Ovary (tissue), 9 donors: ENCODE measurements around the gene LYST. TPM values are rescaled to one million over a fixed set of nuclear protein-coding genes. Genes with fewer than 3 reads are reported as not detected.
A peak's percentile ranks its signal among the peaks of the same experiment; 100 is the strongest.

ENCODE experiments used
- DNase-seq, 5 donors: peaks; one replicate each; pipeline ENCODE4 v3.0.0-alpha.2; 2019 to 2020
- H3K27ac ChIP-seq, 2 donors: fragments of 200-600 bp; one replicate each; pipeline versions ENCODE4 v1.5.1 to v1.8.0; 2019 to 2022
- H3K27me3 ChIP-seq: fragments of 200-600 bp; one replicate; pipeline ENCODE4 v1.8.0; 2022
- H3K36me3 ChIP-seq: fragments of 200-600 bp; sonication (generic); one replicate; pipeline ENCODE4 v1.5.1; 2019
- H3K4me1 ChIP-seq: one replicate; pipeline ENCODE4 v1.8.1; 2013; ENCODE audit warnings: mild to moderate bottlenecking, moderate library complexity; ENCODE audit not compliant: insufficient read depth
- H3K4me3 ChIP-seq: fragments of 200-600 bp; sonication (generic); one replicate; pipeline ENCODE4 v1.5.1; 2017
- H3K9me3 ChIP-seq, 2 donors: fragments of 200-600 bp in 1 of 2; sonication (generic) in 1 of 2; one replicate each; pipeline versions ENCODE4 v1.5.1 to v1.8.1; 2013 to 2019; ENCODE audit warnings: mild to moderate bottlenecking in 1 of 2, moderate library complexity in 1 of 2
- CTCF ChIP-seq, 3 donors: fragments of 450-650 bp in 2 of 3; fragments of 200-600 bp in 1 of 3; IDR thresholded peaks; one replicate each; pipeline versions ENCODE4 v1.5.1 to v1.8.0; 2016 to 2022; ENCODE audit warnings: antibody characterized with exemption in 3 of 3, mild to moderate bottlenecking in 1 of 3
- EP300 ChIP-seq: sonication (generic); formaldehyde crosslinking; IDR thresholded peaks from one replicate; pipeline ENCODE4 v1.6.1; 2017; ENCODE audit warnings: antibody characterized with exemption
- POLR2A ChIP-seq: fragments of 450-650 bp; IDR thresholded peaks from one replicate; pipeline ENCODE4 v1.6.1; 2017; ENCODE audit warnings: antibody characterized with exemption, mild to moderate bottlenecking, moderate library complexity
- WGBS, 3 donors: extraction: QIAGEN DNeasy Blood & Tissue Kit in 1 of 3; methylation state at CpG; one replicate each; pipeline versions ENCODE4 v1.1.5 to v1.1.7; 2013 to 2017; 5-methylcytosine and 5-hydroxymethylcytosine counted together
- intact Hi-C, 4 donors: fragments of 100-400 bp; cut with DNase I; formaldehyde crosslinking; loops; one replicate each; pipeline versions ENCODE4 v1.11.0 to v1.15.1; 2022 to 2023
- polyA plus RNA-seq, 2 donors: library from polyadenylated mRNA; stranded (reverse); fragments of 200-250 nt in 1 of 2; fragments of 350-450 nt in 1 of 2; fragmentation: Illumina TruSeq in 1 of 2; extraction: RNeasy Lipid Tissue Mini Kit (QIAGEN cat#74804) in 1 of 2; gene quantifications; one replicate each; pipeline ENCODE4 v1.2.3, GENCODE V29; 2013 to 2014
- total RNA-seq, 7 donors: library from RNA; depleted of rRNA in 2 of 7; stranded (reverse); fragments of >200 nt in 2 of 7; fragmentation: NEBNext Ultra II Directional in 3 of 7; extraction: Animal tissue kit (Norgen Biotek cat#: 25700) in 3 of 7; gene quantifications; one replicate each; pipeline versions ENCODE4 v1.1.0 to v1.2.4, GENCODE V29; 2016 to 2023
- donor health status: DM: no; HTN: no; CAD: no; lungs with moderate emphysema.
- donor health status: DM: no; HTN: no; CAD: no.
- donor health status: Bipolar disorder and iron deficiency.
- donor health status: DM: yes; HTN: yes; CAD: no.
- donor health status: DM: no; HTN: no; CAD: no.
- donor health status: DM: yes; HTN: yes; CAD: no.

LYST gene
- total and polyA plus RNA-seq, 9 donors = 6.8 to 29.2 (median 21.7) TPM

DNA sequence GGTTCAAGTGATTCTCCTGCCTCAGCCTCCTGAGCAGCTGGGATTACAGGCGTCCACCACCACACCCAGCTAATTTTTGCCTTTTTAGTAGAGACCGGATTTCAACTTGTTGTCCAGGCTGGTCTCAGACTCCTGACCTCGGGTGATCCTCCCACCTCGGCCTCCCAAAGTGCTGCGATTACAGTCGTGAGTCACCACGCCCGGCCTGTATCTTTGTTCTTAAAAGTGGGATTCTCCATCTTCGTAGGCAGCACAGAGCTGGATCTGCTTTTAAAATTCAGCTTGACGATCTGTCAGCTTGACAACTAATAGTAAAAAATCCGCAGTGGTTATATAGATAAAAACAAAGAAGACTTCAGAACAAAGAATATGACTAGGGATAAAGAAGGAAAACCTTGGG lies 214.3 kb downstream of the LYST start:
- H3K9me3 ChIP-seq = no peaks in the 10 kb centered on the region
- intact Hi-C loops = no loop called here
- TF ChIP-seq EP300 (no peak), CTCF (IDR thresholded peaks at IDR 0.05) (no peak), POLR2A (no peak)
- no peak overlapping the region for H3K4me3 ChIP-seq
- no peak overlapping the region for H3K27ac ChIP-seq
- H3K4me1 ChIP-seq = peaks cover 3% of the 10 kb centered on the region
- DNase-seq = no peak
- H3K27me3 ChIP-seq = no peaks in the 10 kb centered on the region
- 90 to 94% (median 91%) methylated on average over 11 of the region's 11 CpGs for WGBS, 3 donors
- H3K36me3 ChIP-seq = no peaks in the 10 kb centered on the region

- DNase-seq = no peak
- no peaks in the 10 kb centered on the region for H3K36me3 ChIP-seq
- peaks cover 3% of the 10 kb centered on the region for H3K4me1 ChIP-seq
- peak overlapping the region; percentile 90 to 92 for H3K27ac ChIP-seq
- no peaks in the 10 kb centered on the region for H3K27me3 ChIP-seq
- H3K4me3 ChIP-seq = peak overlapping the region; percentile 41
- no peaks in the 10 kb centered on the region for H3K9me3 ChIP-seq
- TF ChIP-seq CTCF (IDR thresholded peaks at IDR 0.05) (no peak), POLR2A (no peak), EP300 (no peak)
- WGBS, 3 donors = 48 to 51% (median 50%) methylated on average over 10 of the region's 10 CpGs
- intact Hi-C loops = no loop called here
Observed at GRCh38 chr1:235651170-235651806, 215.4 kb downstream of the LYST start.

DNA sequence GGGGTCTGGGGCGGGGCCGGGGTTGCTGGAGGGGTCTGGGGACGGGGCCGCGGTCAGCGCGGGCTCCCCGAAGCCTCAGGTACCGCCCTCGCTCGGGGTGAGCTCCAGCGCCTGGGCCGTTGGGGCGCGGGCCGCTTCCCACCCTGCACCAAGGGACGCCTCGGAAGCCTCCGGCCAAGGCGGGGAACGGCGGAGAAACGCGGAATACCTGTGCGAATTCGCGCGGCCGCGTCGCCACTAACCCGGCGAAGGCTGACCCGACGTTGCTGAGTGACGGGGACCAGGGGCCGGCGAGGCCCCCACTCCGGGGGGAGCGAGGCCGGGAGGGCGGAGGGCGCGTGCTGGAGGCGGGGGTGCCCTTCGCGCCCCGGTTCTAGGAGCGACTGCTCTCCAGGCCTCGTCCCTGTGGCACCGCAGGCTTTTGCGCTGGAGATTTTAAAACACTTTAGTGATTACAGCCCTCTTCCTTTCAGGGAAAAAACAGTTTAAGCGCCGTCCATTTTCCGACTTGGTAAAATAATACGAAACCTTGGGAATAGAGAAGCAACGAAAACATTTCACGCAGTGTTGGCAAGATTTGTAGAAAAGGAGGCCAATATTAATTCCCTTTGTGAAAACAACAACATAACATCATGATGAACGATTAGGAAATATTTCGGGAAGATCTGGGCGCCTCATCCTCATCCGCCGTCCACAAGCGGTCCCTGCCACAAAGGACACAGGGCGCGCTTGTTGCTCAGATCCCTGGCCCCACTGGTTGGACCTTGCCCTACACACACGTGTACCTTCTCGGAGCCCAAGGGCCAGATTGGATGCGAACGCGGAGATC lies 216.2 kb downstream of the LYST start:
- intact Hi-C loops = no loop called here
- peak overlapping the region; percentile 41 for H3K4me3 ChIP-seq
- peak overlapping the region; percentile 90 to 92 for H3K27ac ChIP-seq
- H3K27me3 ChIP-seq = no peaks in the 10 kb centered on the region
- TF ChIP-seq POLR2A (peak; percentile 39), EP300 (no peak), CTCF (IDR thresholded peaks at IDR 0.05) (no peak)
- peak; percentile 60 to 80 (median 70) for DNase-seq
- 2 to 5% (median 3%) methylated on average over 48 to 71 of the region's 71 CpGs for WGBS, 3 donors
- H3K4me1 ChIP-seq = peaks cover 3% of the 10 kb centered on the region
- H3K36me3 ChIP-seq = no peaks in the 10 kb centered on the region
- no peaks in the 10 kb centered on the region for H3K9me3 ChIP-seq

DNA sequence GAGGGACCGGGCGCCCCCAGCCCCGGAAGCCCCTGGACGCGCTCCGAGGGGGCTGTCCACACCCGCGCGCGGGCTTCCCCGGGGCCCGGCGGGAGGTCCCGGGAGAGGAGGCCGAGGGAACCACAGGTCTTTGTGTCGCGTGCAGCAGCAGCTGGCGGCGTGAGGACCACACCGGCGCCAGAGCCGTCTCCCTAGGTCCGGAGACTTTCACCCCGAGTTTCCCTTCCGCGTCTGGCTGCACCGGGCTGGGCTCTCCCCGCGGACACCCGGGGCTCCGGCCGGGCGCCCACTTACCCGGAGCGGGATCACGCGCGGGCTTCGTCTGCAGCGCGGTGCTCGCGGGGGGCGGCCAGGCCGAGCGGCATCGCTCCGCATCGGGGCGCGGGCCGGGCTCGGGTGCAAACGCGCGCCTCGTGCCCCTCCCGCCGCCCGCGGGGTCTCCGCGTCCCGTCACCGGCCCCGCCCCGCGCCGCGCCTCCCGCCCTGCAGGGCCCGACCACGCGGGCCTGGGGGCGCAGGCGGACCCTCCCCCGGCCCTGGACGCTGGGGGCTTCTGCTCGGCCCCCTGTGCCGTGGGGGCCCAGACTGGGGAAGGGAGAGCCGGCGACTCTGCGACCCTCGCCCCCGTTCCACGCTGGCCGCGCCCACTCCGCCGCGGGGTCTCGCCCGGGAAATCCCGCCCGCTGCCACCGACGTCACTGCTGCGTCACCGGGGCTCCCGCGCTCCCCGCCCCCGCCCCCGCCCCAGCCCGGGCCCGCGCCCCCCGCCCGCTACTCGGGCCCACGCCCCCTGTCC lies 217.1 kb downstream of the LYST start, which contains the start of gene GNG4:
TSS of gene GNG4 (minus strand) at position 417 of the 796 bp plus-strand sequence. CDS start 65,946 bp downstream, outside the sequence.
- DNase-seq = peak; percentile 70 to 87 (median 82)
- WGBS, 3 donors = 0 to 1% (median 1%) methylated on average over 41 to 111 of the region's 111 CpGs
- TF ChIP-seq EP300 (no peak), POLR2A (no peak), CTCF (IDR thresholded peaks at IDR 0.05) (no peak)
- H3K9me3 ChIP-seq = no peaks in the 10 kb centered on the region
- H3K36me3 ChIP-seq = no peaks in the 10 kb centered on the region
- H3K4me1 ChIP-seq = peaks cover 3% of the 10 kb centered on the region
- intact Hi-C loops = no loop called here
- peak within 1 kb of the TSS; percentile 90 to 92 for H3K27ac ChIP-seq
- no peaks in the 10 kb centered on the region for H3K27me3 ChIP-seq
- H3K4me3 ChIP-seq = peak within 1 kb of the TSS; percentile 41
